Measurements from ENCODE around the gene FAM163A.
A peak's percentile ranks its signal among the peaks of the same experiment; 100 is the strongest.
"Not testable (repeated sequence)": the region's sequence is repeated elsewhere in the genome, so short reads cannot be mapped to it uniquely, and the experiment has no call there.

FAM163A gene

GRCh38 chr1:179817789-179818188 is 74.7 kb downstream of the FAM163A start:
- peak; percentile 47 for DNase-seq

- peak; percentile 29 for DNase-seq
These were observed 75.2 kb downstream of the FAM163A start for GRCh38 chr1:179818260-179818659.

- DNase-seq = peak; percentile 37
These were observed 75.7 kb downstream of the FAM163A start for GRCh38 chr1:179818743-179819173.

GRCh38 chr1:179820226-179820970 is 77.3 kb downstream of the FAM163A start:
- DNase-seq = peak; percentile 30

- DNase-seq = peak; percentile 20
These were observed 78.4 kb downstream of the FAM163A start for GRCh38 chr1:179821524-179821923.

- DNase-seq = no peak
These were observed 79.0 kb downstream of the FAM163A start for GRCh38 chr1:179822065-179822464.

- DNase-seq = no peak
These were observed 80.6 kb downstream of the FAM163A start for GRCh38 chr1:179823693-179824092.

- DNase-seq = no peak
These were observed 81.2 kb downstream of the FAM163A start for GRCh38 chr1:179824265-179824664.

- DNase-seq = no peak
These were observed 82.1 kb downstream of the FAM163A start for GRCh38 chr1:179825206-179825605.

GRCh38 chr1:179825798-179826460 is 82.8 kb downstream of the FAM163A start:
- no peak for DNase-seq

GRCh38 chr1:179826626-179827280 is 83.7 kb downstream of the FAM163A start:
- no peak for DNase-seq

- DNase-seq = no peak
These were observed 85.5 kb downstream of the FAM163A start for GRCh38 chr1:179828554-179829110.

- no peak for DNase-seq
These were observed 88.1 kb downstream of the FAM163A start for GRCh38 chr1:179831225-179831624.

GRCh38 chr1:179831852-179832699 is 89.0 kb downstream of the FAM163A start:
- no peak for DNase-seq

GRCh38 chr1:179836686-179837445 is 93.8 kb downstream of the FAM163A start:
- not testable (repeated sequence) for DNase-seq

GRCh38 chr1:179840107-179840506 is 97.0 kb downstream of the FAM163A start:
- DNase-seq = no peak

GRCh38 chr1:179848233-179848632 is 105.1 kb downstream of the FAM163A start:
- DNase-seq = no peak

GRCh38 chr1:179853102-179853501 is 110.0 kb downstream of the FAM163A start:
- no peak for DNase-seq

GRCh38 chr1:179855831-179856230 is 112.7 kb downstream of the FAM163A start:
- DNase-seq = not testable (repeated sequence)

- no peak for DNase-seq
These were observed 113.2 kb downstream of the FAM163A start for GRCh38 chr1:179856296-179856695.

GRCh38 chr1:179857009-179857408 is 113.9 kb downstream of the FAM163A start:
- DNase-seq = no peak

GRCh38 chr1:179860652-179861051 is 117.6 kb downstream of the FAM163A start:
- no peak for DNase-seq

All from right forelimb (tissue), 1 donor.